AG09319 (cell line): ENCODE data around the gene CCR7.
A peak's percentile ranks its signal among the peaks of the same experiment; 100 is the strongest.

ENCODE experiments used
- DNase-seq: peaks from one replicate; pipeline ENCODE4 v3.0.0-alpha.2; 2010; ENCODE audit warnings: low read depth; ENCODE audit errors: extremely low read depth
- CTCF ChIP-seq: IDR thresholded peaks from 2 replicates; pipeline ENCODE4 v1.5.1; 2011; ENCODE audit warnings: low read depth, mild to moderate bottlenecking, inconsistent platforms, low read length, moderate library complexity

The CCR7 gene

GRCh38 chr17:40545660-40546059, 19.6 kb downstream of the CCR7 start:
- DNase-seq = no peak
- TF ChIP-seq CTCF = no peak

- DNase-seq = peak; percentile 93
- no peak for TF ChIP-seq CTCF
These were observed 22.5 kb downstream of the CCR7 start for GRCh38 chr17:40542558-40543411.

- no peak for TF ChIP-seq CTCF
- no peak for DNase-seq
These were observed 23.3 kb downstream of the CCR7 start for GRCh38 chr17:40541873-40542557.

GRCh38 chr17:40541060-40541872, 24.0 kb downstream of the CCR7 start:
- no peak for DNase-seq
- no peak for TF ChIP-seq CTCF

GRCh38 chr17:40540448-40540847, 24.8 kb downstream of the CCR7 start:
- no peak for TF ChIP-seq CTCF

GRCh38 chr17:40539711-40540411, 25.4 kb downstream of the CCR7 start:
- DNase-seq = no peak
- no peak for TF ChIP-seq CTCF

More at GRCh38 chr17:40540448-40540847, 24.8 kb downstream of the CCR7 start:
- DNase-seq = no peak
